T-helper 9 cell (primary cell): Measurements from ENCODE around the gene PLEKHA6.

Source experiments
- DNase-seq: peaks from one replicate; pipeline ENCODE4 v3.0.0-alpha.2; 2020

The PLEKHA6 gene

DNA sequence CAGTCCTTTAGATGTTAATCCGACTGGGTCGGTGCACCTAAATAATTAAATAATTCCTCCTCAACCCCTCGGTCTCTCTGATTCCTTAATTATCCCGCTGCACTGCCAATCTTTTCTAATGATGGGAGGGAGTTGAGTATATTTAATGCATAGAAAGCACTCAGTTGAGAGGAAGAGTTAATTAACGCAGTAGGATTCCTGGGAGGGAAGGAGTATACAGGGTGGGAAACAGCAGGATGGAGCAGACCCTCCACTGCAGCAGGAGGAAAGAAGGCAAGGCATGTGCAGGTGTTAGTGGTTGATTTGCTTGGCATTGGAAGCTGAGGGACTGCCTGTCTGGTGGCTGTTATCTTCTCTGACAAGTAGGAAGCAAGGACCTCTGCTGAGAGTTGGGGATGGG, 183.7 kb downstream of the PLEKHA6 start:
- no peak for DNase-seq

GRCh38 chr1:204174958-204175357, 184.8 kb downstream of the PLEKHA6 start:
- no peak for DNase-seq

- no peak for DNase-seq
Observed at GRCh38 chr1:204172404-204173029, 187.2 kb downstream of the PLEKHA6 start.

- no peak for DNase-seq
Observed at GRCh38 chr1:204171751-204172178, 188.0 kb downstream of the PLEKHA6 start.

DNA sequence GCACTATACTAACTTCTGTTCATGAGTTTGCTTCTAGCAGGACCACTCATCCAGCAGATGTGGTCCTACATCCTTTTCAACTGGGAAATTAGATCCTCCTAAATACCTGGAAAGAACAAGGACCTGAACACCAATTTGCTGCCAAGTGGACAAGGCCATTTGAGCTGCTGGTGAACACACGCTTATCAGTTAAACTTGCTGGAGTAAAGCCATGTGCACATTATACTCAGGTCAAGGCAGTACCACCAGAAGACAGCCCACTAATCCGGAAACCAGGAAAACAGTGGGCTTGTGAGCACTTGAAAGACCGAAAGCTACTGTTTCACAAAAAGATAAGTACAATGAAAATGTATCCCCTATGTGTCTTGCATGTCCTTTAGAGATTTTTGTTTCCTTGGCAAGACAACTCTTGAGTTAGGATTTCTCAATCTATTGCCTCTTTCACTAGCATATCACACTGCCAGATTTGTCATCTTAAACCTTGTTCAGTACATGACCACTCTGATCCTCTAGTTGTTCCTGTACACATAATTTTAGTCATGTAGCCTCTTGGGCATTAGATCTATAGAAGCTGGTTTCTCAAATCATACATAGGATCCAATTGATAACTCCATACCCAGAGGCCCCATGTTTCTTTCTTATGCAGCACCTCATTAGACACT, 189.1 kb downstream of the PLEKHA6 start:
- no peak for DNase-seq

- DNase-seq: no peak
Observed at GRCh38 chr1:204169858-204170257, 189.9 kb downstream of the PLEKHA6 start.
